Natural killer cell (primary cell): ENCODE data around the gene C22orf23. TPM values are rescaled to one million over a fixed set of nuclear protein-coding genes. Genes with fewer than 3 reads are reported as not detected.
"Not testable (repeated sequence)": the region's sequence is repeated elsewhere in the genome, so short reads cannot be mapped to it uniquely, and the experiment has no call there.

Source experiments
- ATAC-seq, 3 donors: fragments of 150-1000 bp in 2 of 3; fragments of 200-7000 bp in 1 of 3; cut with Tn5 transposase; 1 replicate in 1 of 3; 2 replicates in 2 of 3; pipeline ENCODE4 v1.10.0; 2021; ENCODE audit warnings: mild to moderate bottlenecking in 2 of 3, moderate library complexity in 2 of 3
- DNase-seq, 2 donors: peaks; one replicate each; pipeline versions ENCODE4 v3.0.0 to v3.0.0-alpha.2; 2013 to 2021; ENCODE audit warnings: mixed read lengths in 1 of 2
- H3K27ac ChIP-seq: one replicate; pipeline ENCODE4 v1.5.1; 2013; ENCODE audit warnings: mild to moderate bottlenecking, low read length
- H3K27me3 ChIP-seq: one replicate; pipeline ENCODE4 v1.6.1; 2013; ENCODE audit warnings: low read length; ENCODE audit not compliant: control insufficient read depth, insufficient read depth
- H3K36me3 ChIP-seq: one replicate; pipeline ENCODE4 v1.6.1; 2013; ENCODE audit warnings: low read length; ENCODE audit not compliant: control insufficient read depth, insufficient read depth
- H3K4me1 ChIP-seq: one replicate; pipeline ENCODE4 v1.6.1; 2013; ENCODE audit warnings: low read length; ENCODE audit not compliant: control insufficient read depth, insufficient read depth
- H3K4me3 ChIP-seq: one replicate; pipeline ENCODE4 v1.5.1; 2013; ENCODE audit warnings: low read length
- H3K9me3 ChIP-seq: one replicate; pipeline ENCODE4 v1.6.1; 2013; ENCODE audit warnings: low read length; ENCODE audit not compliant: control insufficient read depth, insufficient read depth
- H3K27ac Mint-ChIP-seq, 2 donors: one replicate each; pipeline ENCODE4 v1.8.0; 2022; ENCODE audit warnings: mild to moderate bottlenecking in 2 of 2, mixed read lengths in 2 of 2, moderate library complexity in 1 of 2
- H3K27me3 Mint-ChIP-seq, 2 donors: one replicate each; pipeline ENCODE4 v1.8.0; 2022; ENCODE audit warnings: low read depth in 2 of 2, mixed read lengths in 2 of 2
- H3K36me3 Mint-ChIP-seq: one replicate; pipeline ENCODE4 v1.8.0; 2022; ENCODE audit warnings: mixed read lengths
- H3K4me1 Mint-ChIP-seq, 2 donors: one replicate each; pipeline ENCODE4 v1.8.0; 2022; ENCODE audit warnings: mixed read lengths in 2 of 2
- H3K4me3 Mint-ChIP-seq: one replicate; pipeline ENCODE4 v1.8.0; 2022; ENCODE audit warnings: mild to moderate bottlenecking, moderate library complexity, mixed read lengths
- H3K9me3 Mint-ChIP-seq, 2 donors: one replicate each; pipeline ENCODE4 v1.8.0; 2022; ENCODE audit warnings: mixed read lengths in 2 of 2
- CTCF ChIP-seq: fragments of 200-600 bp; IDR thresholded peaks from one replicate; pipeline ENCODE4 v1.8.0; 2022; ENCODE audit warnings: antibody characterized with exemption
- WGBS: methylation state at CpG from one replicate; pipeline ENCODE4 v1.1.7; 2013; ENCODE audit warnings: missing lambda C conversion rate; ENCODE audit not compliant: insufficient coverage; 5-methylcytosine and 5-hydroxymethylcytosine counted together
- intact Hi-C: fragments of 100-400 bp; cut with micrococcal nuclease; formaldehyde crosslinking; loops from one replicate; pipeline ENCODE4 v1.14.2; 2022
- total RNA-seq, 4 donors: library from RNA; stranded (reverse); fragments of 120-200 nt in 1 of 4; gene quantifications; one replicate each; pipeline versions ENCODE4 v1.2.3 to v1.2.4, GENCODE V29; 2013 to 2022

Gene C22orf23
- total RNA-seq, 3 donors from 2014 or later (not counting 1 experiment from before 2014, with no cell fraction given) = not detected

DNA sequence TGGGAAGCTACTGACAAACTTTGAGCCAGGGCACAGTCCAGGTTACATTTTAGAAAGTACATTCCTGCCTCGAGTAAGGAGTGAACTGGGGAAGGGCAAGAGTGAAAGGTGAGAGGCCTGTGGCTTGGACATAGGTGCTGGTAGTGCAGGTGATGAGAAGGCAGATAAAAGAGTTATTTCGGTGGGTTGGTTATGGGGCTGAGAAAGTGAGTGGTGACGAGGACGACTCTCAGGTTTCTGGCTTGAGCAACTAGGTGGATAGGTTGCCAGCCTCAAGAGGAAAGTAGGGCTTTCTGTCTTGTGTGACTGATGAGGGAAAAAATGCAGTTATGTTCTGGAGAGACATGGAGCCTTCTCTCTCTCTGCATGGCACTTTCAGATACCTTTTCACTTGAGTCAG, 3.8 kb upstream of the C22orf23 start:
- Mint-ChIP-seq H3K36me3 (peaks cover 23% of the 10 kb centered on the region), H3K4me1 (peaks cover 39 to 48% of the 10 kb centered on the region in 2 donors), H3K4me3 (no peak overlapping the region), H3K27ac (peak overlapping the region in 1 of 2 donors; percentile 27), H3K27me3 (peaks cover 7% of the 10 kb centered on the region in 2 donors), H3K9me3 (no peaks in the 10 kb centered on the region)
- H3K4me1 ChIP-seq = peaks cover 20% of the 10 kb centered on the region
- no peak for TF ChIP-seq CTCF
- H3K27ac ChIP-seq = no peak overlapping the region
- H3K9me3 ChIP-seq = no peaks in the 10 kb centered on the region
- H3K4me3 ChIP-seq = no peak overlapping the region
- intact Hi-C loops = no loop called here
- H3K36me3 ChIP-seq = peaks cover 40% of the 10 kb centered on the region
- 93% methylated on average over 4 of the region's 4 CpGs for WGBS
- no peak for DNase-seq
- no peak for ATAC-seq
- peaks cover 6% of the 10 kb centered on the region for H3K27me3 ChIP-seq

GRCh38 chr22:37955825-37956397, 2.5 kb upstream of the C22orf23 start:
- Histone ChIP-seq H3K4me1 (peaks cover 20% of the 10 kb centered on the region), H3K36me3 (peaks cover 30% of the 10 kb centered on the region)
- Mint-ChIP-seq H3K36me3 (peaks cover 15% of the 10 kb centered on the region), H3K4me1 (peaks cover 34 to 44% of the 10 kb centered on the region in 2 donors)
- H3K27ac ChIP-seq, H3K27me3 ChIP-seq, H3K27me3 Mint-ChIP-seq, intact Hi-C loops, H3K4me3 Mint-ChIP-seq, DNase-seq, ATAC-seq, H3K4me3 ChIP-seq, H3K9me3 Mint-ChIP-seq, H3K9me3 ChIP-seq, H3K27ac Mint-ChIP-seq: not testable (repeated sequence)
- WGBS = 90% methylated on average over 13 of the region's 15 CpGs

GRCh38 chr22:37954686-37955085, 1.3 kb upstream of the C22orf23 start:
- DNase-seq (no peak), ATAC-seq (no peak)
- WGBS = 82% methylated on average over 4 of the region's 4 CpGs
- Histone ChIP-seq H3K4me3 (no peak overlapping the region), H3K27me3 (peaks cover 6% of the 10 kb centered on the region), H3K36me3 (peaks cover 27% of the 10 kb centered on the region), H3K27ac (no peak overlapping the region), H3K9me3 (no peaks in the 10 kb centered on the region), H3K4me1 (peaks cover 20% of the 10 kb centered on the region)
- Mint-ChIP-seq H3K27me3 (peaks cover 7 to 10% of the 10 kb centered on the region in 2 donors), H3K36me3 (peaks cover 13% of the 10 kb centered on the region), H3K9me3 (no peaks in the 10 kb centered on the region), H3K4me3 (peak overlapping the region; percentile 93), H3K27ac (peak overlapping the region in 1 of 2 donors; percentile 94), H3K4me1 (peaks cover 34 to 44% of the 10 kb centered on the region in 2 donors)
- intact Hi-C loops = loop anchor here (5.0 kb wide), 1 partner anchor 137 kb away; no protein-coding TSS in a partner anchor
- no peak for TF ChIP-seq CTCF

DNA sequence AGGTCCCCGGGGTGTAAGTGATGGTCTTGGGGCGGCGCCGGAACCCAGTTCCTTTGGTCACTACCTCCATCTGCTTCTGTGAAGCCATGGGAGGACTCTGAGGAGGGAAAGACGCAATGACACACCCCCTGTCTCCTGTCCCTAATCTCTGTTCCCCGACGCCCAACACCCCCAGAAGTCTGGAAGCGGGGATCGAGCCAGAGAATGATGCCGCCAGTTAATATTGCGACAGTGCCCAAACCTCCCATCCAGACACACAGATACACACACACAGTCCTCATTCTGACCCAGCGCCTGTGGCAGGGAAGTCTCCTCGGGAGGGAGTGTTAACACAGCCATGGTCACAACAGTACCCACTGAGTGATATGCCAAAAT, 352 bp downstream of the C22orf23 start:
- intact Hi-C loops = loop anchor here (5.0 kb wide), 1 partner anchor 136 kb away; no protein-coding TSS in a partner anchor
- TF ChIP-seq CTCF = no peak
- Histone ChIP-seq H3K27ac (no peak overlapping the region), H3K27me3 (peaks cover 6% of the 10 kb centered on the region), H3K36me3 (peaks cover 15% of the 10 kb centered on the region), H3K9me3 (no peaks in the 10 kb centered on the region), H3K4me1 (peaks cover 20% of the 10 kb centered on the region), H3K4me3 (peak overlapping the region; percentile 78)
- 2% methylated on average over 13 of the region's 13 CpGs for WGBS
- DNase-seq = no peak
- H3K4me3 Mint-ChIP-seq = peak overlapping the region; percentile 93
- peak overlapping the region; percentile 83 to 94 for H3K27ac Mint-ChIP-seq
- H3K4me1 Mint-ChIP-seq = peaks cover 22 to 39% of the 10 kb centered on the region in 2 donors
- ATAC-seq = peak; percentile 57 to 59 (median 57)
- peaks cover 7 to 10% of the 10 kb centered on the region in 2 donors for H3K27me3 Mint-ChIP-seq
- H3K9me3 Mint-ChIP-seq = no peaks in the 10 kb centered on the region
- H3K36me3 Mint-ChIP-seq = no peaks in the 10 kb centered on the region

- H3K27me3 ChIP-seq, H3K9me3 ChIP-seq, H3K9me3 Mint-ChIP-seq, ATAC-seq, H3K36me3 Mint-ChIP-seq, DNase-seq, H3K27ac ChIP-seq, H3K27me3 Mint-ChIP-seq: not testable (repeated sequence)
- intact Hi-C loops = loop anchor here (5.0 kb wide), 1 partner anchor 135 kb away; no protein-coding TSS in a partner anchor
- Histone ChIP-seq H3K4me1 (peaks cover 20% of the 10 kb centered on the region), H3K4me3 (peak overlapping the region; percentile 78), H3K36me3 (peaks cover 12% of the 10 kb centered on the region)
- Mint-ChIP-seq H3K4me1 (peaks cover 22 to 35% of the 10 kb centered on the region in 2 donors), H3K4me3 (peak overlapping the region; percentile 93), H3K27ac (peak overlapping the region in 1 of 2 donors; percentile 94)
- 18% methylated on average over 20 of the region's 20 CpGs for WGBS
These were observed 772 bp downstream of the C22orf23 start for GRCh38 chr22:37952629-37953028.
